ENCODE data around the gene DPEP2NB.

GRCh38 chr16:67993207-67994039 is 22.3 kb downstream of the DPEP2NB start:
- TF ChIP-seq CTCF (IDR thresholded peaks at IDR 0.05) (peak; percentile 93 to 98 (median 97)), POLR2AphosphoS5 (IDR thresholded peaks at IDR 0.05; ENCODE audit: insufficient read depth in 1 of 2, low read depth in 1 of 2) (peak; percentile 37 to 43), POLR2A (IDR thresholded peaks at IDR 0.05) (no peak)
